ENCODE measurements around the gene SYTL1.

The SYTL1 gene

DNA sequence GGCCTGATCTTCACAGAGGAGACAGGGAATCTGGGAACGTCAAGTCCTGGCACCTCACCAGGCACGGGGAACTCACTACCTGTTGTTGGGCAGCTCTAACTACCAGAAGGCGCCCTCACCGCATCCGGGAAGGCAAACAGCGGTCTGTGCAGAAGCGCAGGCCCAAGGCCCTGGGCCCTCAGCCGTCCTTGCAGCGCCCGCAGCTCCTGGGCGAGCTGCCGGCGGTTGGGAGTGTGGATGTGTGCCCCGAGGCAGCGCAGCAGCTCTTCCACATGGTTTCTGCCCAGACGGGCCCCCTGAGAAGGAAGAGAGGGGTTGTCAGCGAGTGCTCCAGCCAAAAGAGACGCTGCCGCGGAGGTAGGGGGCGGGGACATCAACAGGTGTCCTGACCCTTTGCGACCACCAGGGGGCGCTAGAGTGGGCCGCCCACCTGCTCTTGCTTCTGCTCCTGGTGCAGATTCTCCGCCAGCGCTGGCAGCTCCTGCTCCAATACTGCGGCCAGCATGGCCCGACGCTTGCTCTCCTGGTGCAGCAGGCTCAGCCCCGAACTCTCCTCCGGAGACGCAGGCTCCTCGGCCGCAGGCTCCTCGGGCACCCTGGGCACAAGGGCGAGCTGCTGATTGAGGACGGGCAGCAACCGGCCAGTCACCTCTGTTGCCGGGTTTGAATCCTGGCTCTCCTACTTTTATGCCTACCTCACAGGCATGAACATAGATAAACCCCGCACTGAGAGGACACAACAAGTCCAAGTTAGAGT, 15.6 kb downstream of the SYTL1 start:
- H3K27ac ChIP-seq (ENCODE audit: low read length): no peak overlapping the region
- peaks cover 21 to 33% of the 10 kb centered on the region in 2 donors for H3K36me3 ChIP-seq (ENCODE audit: control insufficient read depth in 2 of 2, insufficient read depth in 2 of 2, low read length in 2 of 2)
- no peaks in the 10 kb centered on the region for H3K9me3 ChIP-seq (ENCODE audit: control insufficient read depth in 2 of 2, low read length in 2 of 2)
- no peaks in the 10 kb centered on the region for H3K27me3 ChIP-seq (ENCODE audit: control insufficient read depth in 1 of 2, insufficient read depth in 2 of 2, low read length in 2 of 2)
- H3K4me3 ChIP-seq (ENCODE audit: low read length in 2 of 2): peak overlapping the region in 1 of 2 donors; percentile 49
- peak overlapping the region in 1 of 2 donors; percentile 36 for H3K9ac ChIP-seq (ENCODE audit: low read length in 2 of 2)
- peaks cover 11% of the 10 kb centered on the region for H3K4me1 ChIP-seq (ENCODE audit: control insufficient read depth, insufficient read depth, low read length)

DNA sequence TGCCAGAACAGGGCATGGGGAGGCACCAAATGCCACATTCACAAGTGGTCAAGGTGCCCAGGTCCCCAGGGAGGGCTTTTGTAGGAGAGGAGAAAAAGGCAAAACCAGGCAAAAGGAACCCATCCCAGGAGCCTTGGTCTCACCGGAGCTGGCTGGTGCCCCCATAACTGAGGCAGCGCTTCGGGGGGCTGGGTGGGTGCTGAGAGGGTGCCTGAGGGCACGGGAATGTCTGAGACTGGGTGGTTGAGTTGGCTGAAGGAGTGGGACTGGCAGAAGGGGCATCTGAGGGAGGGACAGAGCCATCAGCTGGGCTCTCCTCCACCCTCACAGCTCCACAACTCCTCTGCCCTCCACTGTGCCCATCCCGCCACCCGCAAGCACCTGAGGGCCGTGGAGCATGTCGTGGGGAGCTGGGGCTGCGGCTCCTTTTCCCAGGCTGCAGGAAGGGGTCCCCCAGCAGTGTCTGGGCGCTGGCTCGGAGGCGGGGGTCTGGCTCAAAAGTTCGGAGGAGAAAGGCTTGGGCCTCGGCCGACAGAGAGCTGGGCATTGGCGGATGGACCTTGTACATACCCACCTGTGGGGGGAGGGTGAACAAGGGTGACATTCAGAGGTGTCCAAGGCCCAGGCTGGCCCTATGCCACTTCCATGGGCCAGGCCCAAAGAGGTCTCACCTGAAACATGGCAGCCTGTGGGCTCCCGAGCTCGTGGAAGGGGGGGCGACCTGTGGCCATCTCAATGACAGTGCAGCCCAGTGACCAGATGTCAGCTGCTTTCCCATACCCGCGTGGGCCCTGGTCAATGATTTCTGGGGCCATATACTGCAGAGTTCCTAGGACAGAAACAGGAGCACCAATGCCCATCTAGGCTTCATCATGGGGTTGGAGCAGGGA, 16.5 kb downstream of the SYTL1 start:
- Histone ChIP-seq H3K9ac (ENCODE audit: low read length in 2 of 2) (no peak overlapping the region), H3K4me3 (ENCODE audit: low read length in 2 of 2) (no peak overlapping the region), H3K36me3 (ENCODE audit: control insufficient read depth in 2 of 2, insufficient read depth in 2 of 2, low read length in 2 of 2) (peaks cover 21 to 41% of the 10 kb centered on the region in 2 donors), H3K4me1 (ENCODE audit: control insufficient read depth, insufficient read depth, low read length) (peaks cover 11% of the 10 kb centered on the region), H3K9me3 (ENCODE audit: control insufficient read depth in 2 of 2, low read length in 2 of 2) (no peaks in the 10 kb centered on the region), H3K27me3 (ENCODE audit: control insufficient read depth in 1 of 2, insufficient read depth in 2 of 2, low read length in 2 of 2) (no peaks in the 10 kb centered on the region), H3K27ac (ENCODE audit: low read length) (no peak overlapping the region)

DNA sequence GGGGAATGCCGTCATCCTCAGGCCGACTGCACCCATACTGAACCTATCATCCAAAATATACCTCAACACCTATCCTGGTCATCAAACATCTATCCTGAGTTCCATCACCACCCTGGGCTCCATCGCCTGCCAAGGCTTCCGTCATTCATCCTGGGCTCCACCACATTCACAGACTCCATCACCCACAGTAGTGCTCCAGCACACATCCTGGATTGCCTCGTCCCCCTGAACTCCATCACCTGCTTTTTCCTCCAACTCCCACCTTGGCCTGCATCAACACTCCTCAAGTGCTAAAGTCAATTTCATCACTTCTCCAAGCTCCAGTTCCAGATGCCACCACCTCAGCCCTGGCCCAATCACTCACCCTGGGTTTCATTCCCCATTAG, 17.1 kb downstream of the SYTL1 start:
- H3K36me3 ChIP-seq (ENCODE audit: control insufficient read depth in 2 of 2, insufficient read depth in 2 of 2, low read length in 2 of 2): peaks cover 24 to 45% of the 10 kb centered on the region in 2 donors
- H3K4me1 ChIP-seq (ENCODE audit: control insufficient read depth, insufficient read depth, low read length): peaks cover 11% of the 10 kb centered on the region
- no peak overlapping the region for H3K27ac ChIP-seq (ENCODE audit: low read length)
- no peaks in the 10 kb centered on the region for H3K27me3 ChIP-seq (ENCODE audit: control insufficient read depth in 1 of 2, insufficient read depth in 2 of 2, low read length in 2 of 2)
- no peak overlapping the region for H3K4me3 ChIP-seq (ENCODE audit: low read length in 2 of 2)
- H3K9me3 ChIP-seq (ENCODE audit: control insufficient read depth in 2 of 2, low read length in 2 of 2): no peaks in the 10 kb centered on the region
- no peak overlapping the region for H3K9ac ChIP-seq (ENCODE audit: low read length in 2 of 2)

DNA sequence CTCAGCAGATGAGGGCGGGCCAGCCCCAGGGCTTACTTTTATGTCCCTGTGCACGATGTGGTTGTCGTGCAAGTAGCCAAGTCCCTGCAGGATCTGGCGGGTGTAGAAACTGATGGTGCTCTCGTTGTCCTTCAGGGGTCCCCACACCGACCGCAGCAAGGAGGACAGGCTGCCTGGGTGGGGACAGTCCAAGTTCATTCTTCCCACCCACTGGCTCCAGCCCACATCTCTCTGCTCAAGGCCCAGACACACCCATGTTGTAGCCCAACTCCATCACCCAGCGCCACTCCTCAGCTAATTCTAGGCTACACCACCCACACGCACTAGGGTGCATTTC, 18.0 kb downstream of the SYTL1 start:
- Histone ChIP-seq H3K36me3 (ENCODE audit: control insufficient read depth in 2 of 2, insufficient read depth in 2 of 2, low read length in 2 of 2) (peaks cover 24 to 50% of the 10 kb centered on the region in 2 donors), H3K4me3 (ENCODE audit: low read length in 2 of 2) (no peak overlapping the region), H3K27me3 (ENCODE audit: control insufficient read depth in 1 of 2, insufficient read depth in 2 of 2, low read length in 2 of 2) (no peaks in the 10 kb centered on the region), H3K27ac (ENCODE audit: low read length) (no peak overlapping the region), H3K9ac (ENCODE audit: low read length in 2 of 2) (no peak overlapping the region), H3K9me3 (ENCODE audit: control insufficient read depth in 2 of 2, low read length in 2 of 2) (no peaks in the 10 kb centered on the region), H3K4me1 (ENCODE audit: control insufficient read depth, insufficient read depth, low read length) (peaks cover 17% of the 10 kb centered on the region)

DNA sequence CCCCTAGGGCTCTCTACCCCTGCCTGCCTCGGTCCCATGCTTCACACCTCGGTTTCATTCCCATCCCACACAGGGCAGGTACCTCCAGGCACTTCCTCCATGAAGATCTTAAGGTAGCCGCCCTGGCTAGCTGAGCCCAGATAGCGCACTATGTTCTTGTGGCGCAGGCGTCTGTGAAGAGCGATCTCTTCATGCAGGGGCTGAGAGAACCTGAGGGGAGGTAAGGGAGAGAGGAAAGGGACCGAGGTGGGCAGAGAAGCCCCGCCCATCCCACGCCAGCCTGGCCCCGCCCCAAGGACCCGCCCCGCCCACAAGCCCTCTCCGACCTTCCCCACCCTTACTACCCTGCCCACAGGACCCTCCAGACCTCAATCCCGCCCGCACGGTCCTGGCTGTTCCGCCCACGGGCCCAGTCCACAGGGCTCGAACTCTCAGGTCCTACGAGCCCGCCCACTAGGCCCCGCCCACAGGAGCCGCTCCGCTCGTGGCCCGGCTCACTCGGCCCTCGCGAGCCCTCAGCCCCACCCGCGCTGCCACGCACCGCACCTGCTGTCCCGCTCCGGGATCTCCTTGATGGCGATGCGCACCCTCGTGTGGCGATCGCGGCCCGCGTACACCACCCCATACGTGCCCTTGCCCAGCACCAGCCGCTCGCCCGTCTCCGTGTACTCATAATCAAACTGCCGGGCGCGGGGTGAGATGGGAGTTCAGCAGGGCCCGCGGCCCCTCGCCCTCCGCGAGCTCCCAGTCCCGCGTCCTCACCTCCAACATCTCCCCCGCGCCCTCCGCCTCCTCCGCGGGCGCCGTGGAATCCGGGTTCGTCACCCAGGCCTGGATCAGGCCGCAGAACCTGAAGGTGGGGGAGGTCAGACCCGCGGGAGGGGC, 18.6 kb downstream of the SYTL1 start:
- Histone ChIP-seq H3K9me3 (ENCODE audit: control insufficient read depth in 2 of 2, low read length in 2 of 2) (no peaks in the 10 kb centered on the region), H3K36me3 (ENCODE audit: control insufficient read depth in 2 of 2, insufficient read depth in 2 of 2, low read length in 2 of 2) (peaks cover 21 to 48% of the 10 kb centered on the region in 2 donors), H3K4me3 (ENCODE audit: low read length in 2 of 2) (peak overlapping the region; percentile 18 to 55), H3K9ac (ENCODE audit: low read length in 2 of 2) (peak overlapping the region in 1 of 2 donors; percentile 40), H3K27me3 (ENCODE audit: control insufficient read depth in 1 of 2, insufficient read depth in 2 of 2, low read length in 2 of 2) (no peaks in the 10 kb centered on the region), H3K4me1 (ENCODE audit: control insufficient read depth, insufficient read depth, low read length) (peaks cover 22% of the 10 kb centered on the region), H3K27ac (ENCODE audit: low read length) (no peak overlapping the region)

DNA sequence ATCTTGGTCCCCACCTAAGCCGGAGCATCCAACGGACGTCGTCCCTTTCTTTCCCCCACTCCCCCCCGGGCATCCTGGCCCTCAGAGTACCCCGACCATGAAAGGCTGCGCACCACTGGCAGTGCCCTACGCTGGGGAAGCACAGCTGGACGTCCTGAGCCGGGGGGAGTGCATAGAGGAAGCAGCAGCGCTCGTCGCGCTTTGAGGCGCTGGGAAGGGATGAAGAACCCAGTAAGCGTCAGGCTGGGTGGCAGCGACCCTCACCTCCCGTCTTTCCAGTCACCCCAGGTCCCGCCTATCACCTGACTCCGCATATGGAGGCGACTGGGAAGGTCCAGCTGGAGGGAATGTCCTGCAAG, 19.2 kb downstream of the SYTL1 start:
- no peaks in the 10 kb centered on the region for H3K9me3 ChIP-seq (ENCODE audit: control insufficient read depth in 2 of 2, low read length in 2 of 2)
- H3K4me1 ChIP-seq (ENCODE audit: control insufficient read depth, insufficient read depth, low read length): peaks cover 22% of the 10 kb centered on the region
- H3K27me3 ChIP-seq (ENCODE audit: control insufficient read depth in 1 of 2, insufficient read depth in 2 of 2, low read length in 2 of 2): no peaks in the 10 kb centered on the region
- H3K4me3 ChIP-seq (ENCODE audit: low read length in 2 of 2): peak overlapping the region in 1 of 2 donors; percentile 55
- H3K27ac ChIP-seq (ENCODE audit: low read length): no peak overlapping the region
- H3K9ac ChIP-seq (ENCODE audit: low read length in 2 of 2): no peak overlapping the region
- H3K36me3 ChIP-seq (ENCODE audit: control insufficient read depth in 2 of 2, insufficient read depth in 2 of 2, low read length in 2 of 2): peaks cover 15 to 42% of the 10 kb centered on the region in 2 donors

DNA sequence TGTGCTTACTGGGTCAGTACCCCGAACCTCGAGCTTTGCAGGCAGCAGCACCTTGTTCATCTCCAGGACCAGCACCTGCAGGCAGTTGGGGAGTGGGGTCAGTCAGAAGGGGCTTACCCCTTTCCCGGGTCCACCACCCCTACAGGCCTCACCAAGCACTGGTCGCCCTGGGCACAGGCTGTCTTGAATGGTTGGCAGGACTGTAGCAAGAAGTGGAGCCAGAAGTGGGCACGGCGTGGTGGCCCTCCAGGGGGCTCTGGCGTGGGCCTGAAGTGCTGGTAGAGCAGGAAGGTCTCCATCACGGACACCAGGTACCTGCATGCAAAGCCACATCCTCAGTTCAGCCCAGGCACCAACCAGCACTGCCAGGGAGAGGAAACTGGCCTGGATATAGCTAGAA, 19.7 kb downstream of the SYTL1 start:
- no peak overlapping the region for H3K27ac ChIP-seq (ENCODE audit: low read length)

DNA sequence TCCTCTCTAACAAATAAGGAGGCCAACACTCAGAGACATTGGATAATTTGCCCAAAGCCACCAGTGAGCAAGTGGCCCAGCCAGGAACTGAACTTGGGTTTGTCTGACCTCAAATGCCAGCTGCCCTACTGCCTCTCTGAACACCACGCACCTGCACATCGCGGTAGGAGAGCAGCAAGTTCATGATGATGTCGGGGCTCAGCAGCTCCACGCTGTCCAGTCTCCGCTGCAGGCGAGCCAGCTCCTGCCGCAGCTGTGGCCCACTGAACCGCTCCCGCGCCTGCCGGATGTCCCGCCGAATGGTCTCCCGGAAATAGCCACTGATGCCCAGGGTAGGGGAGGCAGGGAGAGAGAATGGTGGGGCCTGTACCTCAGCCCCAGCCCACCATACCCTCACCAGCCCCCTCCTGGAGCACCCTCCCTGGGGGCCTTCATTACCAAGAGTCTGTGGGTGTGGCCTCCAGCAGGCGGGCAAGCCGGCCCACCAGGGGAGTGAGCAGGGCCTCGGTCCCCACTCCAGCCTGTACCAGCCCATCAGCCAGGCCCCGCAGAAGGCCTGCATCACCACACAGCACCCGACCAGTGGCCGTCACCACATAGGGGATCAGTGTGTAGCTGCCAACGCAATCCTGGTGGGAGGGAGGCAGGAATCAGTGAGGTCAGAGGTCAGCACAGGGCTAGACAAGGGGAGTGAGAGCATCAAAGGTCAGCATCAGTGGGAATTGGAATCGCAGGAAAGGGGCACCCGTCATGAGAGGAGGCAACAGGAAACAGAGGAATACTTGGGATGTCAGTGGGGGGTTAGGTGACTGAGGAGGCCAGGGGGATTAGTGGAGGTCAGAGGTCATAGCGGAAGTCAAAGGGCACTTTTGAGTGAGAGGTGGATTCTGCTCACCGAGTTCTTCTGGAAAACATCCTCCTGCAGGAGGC, 22.2 kb downstream of the SYTL1 start:
- peaks cover 9 to 27% of the 10 kb centered on the region in 2 donors for H3K36me3 ChIP-seq (ENCODE audit: control insufficient read depth in 2 of 2, insufficient read depth in 2 of 2, low read length in 2 of 2)
- H3K4me1 ChIP-seq (ENCODE audit: control insufficient read depth, insufficient read depth, low read length): peaks cover 24% of the 10 kb centered on the region
- peak overlapping the region; percentile 95 for H3K27ac ChIP-seq (ENCODE audit: low read length)
- peak overlapping the region in 1 of 2 donors; percentile 29 for H3K9ac ChIP-seq (ENCODE audit: low read length in 2 of 2)
- H3K9me3 ChIP-seq (ENCODE audit: control insufficient read depth in 2 of 2, low read length in 2 of 2): no peaks in the 10 kb centered on the region
- no peaks in the 10 kb centered on the region for H3K27me3 ChIP-seq (ENCODE audit: control insufficient read depth in 1 of 2, insufficient read depth in 2 of 2, low read length in 2 of 2)
- no peak overlapping the region for H3K4me3 ChIP-seq (ENCODE audit: low read length in 2 of 2)

More for the DNA sequence above, 19.7 kb downstream of the SYTL1 start:
- Histone ChIP-seq H3K9me3 (ENCODE audit: control insufficient read depth in 2 of 2, low read length in 2 of 2) (no peaks in the 10 kb centered on the region), H3K4me1 (ENCODE audit: control insufficient read depth, insufficient read depth, low read length) (peaks cover 22% of the 10 kb centered on the region), H3K36me3 (ENCODE audit: control insufficient read depth in 2 of 2, insufficient read depth in 2 of 2, low read length in 2 of 2) (peaks cover 12 to 38% of the 10 kb centered on the region in 2 donors), H3K4me3 (ENCODE audit: low read length in 2 of 2) (no peak overlapping the region), H3K27me3 (ENCODE audit: control insufficient read depth in 1 of 2, insufficient read depth in 2 of 2, low read length in 2 of 2) (no peaks in the 10 kb centered on the region), H3K9ac (ENCODE audit: low read length in 2 of 2) (no peak overlapping the region)

DNA sequence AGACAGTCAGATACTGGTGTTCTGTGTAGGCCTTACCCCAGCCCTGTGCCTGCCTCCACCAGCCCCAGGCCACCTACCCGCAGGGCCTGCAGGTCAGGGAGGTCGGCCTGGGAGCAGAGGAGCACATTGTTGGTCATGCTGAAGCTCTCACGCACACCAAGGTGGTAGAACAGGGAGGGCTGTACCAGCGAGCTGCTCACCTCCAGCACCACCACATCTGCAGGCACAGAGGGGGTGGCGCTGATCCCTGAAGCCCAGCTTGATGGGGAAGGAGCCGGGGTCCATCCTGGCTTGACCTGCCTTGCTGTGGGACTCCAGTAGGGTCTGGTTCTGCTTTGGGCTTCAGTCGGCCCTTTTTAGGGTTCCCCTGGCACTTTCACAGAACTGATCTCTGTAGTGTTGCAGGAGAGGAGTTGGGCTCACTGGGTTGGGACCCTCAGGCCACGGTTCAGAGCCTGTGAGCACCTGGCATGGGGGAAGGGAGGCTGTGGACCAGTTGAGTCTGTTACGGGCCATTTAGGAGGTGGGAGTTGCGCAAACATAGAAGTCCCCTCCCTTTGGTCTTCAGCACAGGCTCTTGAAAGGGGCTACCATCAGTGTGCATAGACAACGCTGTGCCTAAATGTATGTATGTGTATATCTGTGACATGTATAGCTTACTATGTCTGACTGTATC, 23.0 kb downstream of the SYTL1 start:
- peak overlapping the region; percentile 76 to 84 for H3K4me3 ChIP-seq (ENCODE audit: low read length in 2 of 2)
- peak overlapping the region; percentile 71 to 87 for H3K9ac ChIP-seq (ENCODE audit: low read length in 2 of 2)
- peaks cover 30% of the 10 kb centered on the region for H3K4me1 ChIP-seq (ENCODE audit: control insufficient read depth, insufficient read depth, low read length)
- H3K27me3 ChIP-seq (ENCODE audit: control insufficient read depth in 1 of 2, insufficient read depth in 2 of 2, low read length in 2 of 2): no peaks in the 10 kb centered on the region
- H3K9me3 ChIP-seq (ENCODE audit: control insufficient read depth in 2 of 2, low read length in 2 of 2): no peaks in the 10 kb centered on the region
- H3K36me3 ChIP-seq (ENCODE audit: control insufficient read depth in 2 of 2, insufficient read depth in 2 of 2, low read length in 2 of 2): peaks cover 9 to 24% of the 10 kb centered on the region in 2 donors
- peak overlapping the region; percentile 95 for H3K27ac ChIP-seq (ENCODE audit: low read length)
